NCI-H2171 treated with DMSO at 0.1 percent for 48 hours (cell line): Measurements from ENCODE around the gene ZNF789.

Experiments
- DNase-seq: peaks from one replicate; lab custom pipeline; 2025; lab: John Stamatoyannopoulos, UW

The ZNF789 gene

GRCh38 chr7:99504603-99505323 is 32.1 kb downstream of the ZNF789 start, which contains the start of gene ZKSCAN5:
TSS of gene ZKSCAN5 (plus strand) at chr7:99504662. CDS start at chr7:99506045, 1,383 bp downstream.
- peak; percentile 96 for DNase-seq

- no peak for DNase-seq
Observed at GRCh38 chr7:99505324-99505662, 32.6 kb downstream of the ZNF789 start.

GRCh38 chr7:99514050-99514449 is 41.4 kb downstream of the ZNF789 start:
- DNase-seq, result no peak

GRCh38 chr7:99521399-99521798 is 48.7 kb downstream of the ZNF789 start:
- no peak for DNase-seq

GRCh38 chr7:99525713-99526440 is 53.2 kb downstream of the ZNF789 start:
- no peak for DNase-seq

- no peak for DNase-seq
Observed at GRCh38 chr7:99531354-99531765, 58.7 kb downstream of the ZNF789 start.

GRCh38 chr7:99535667-99536066 is 63.0 kb downstream of the ZNF789 start:
- DNase-seq, result no peak
